SK-N-SH treated with all-trans-retinoic acid at 6 μM for 48 hours (cell line): ENCODE measurements around the gene PARD3.

ENCODE experiments used
- ATAC-seq: fragments of 200-7000 bp; cut with Tn5 transposase; 3 replicates; pipeline ENCODE4 v1.9.1; 2020; ENCODE audit warnings: mild to moderate bottlenecking, moderate library complexity
- ARNTL ChIP-seq: fragments of 450-650 bp; formaldehyde crosslinking; IDR thresholded peaks from 2 replicates; pipeline ENCODE4 v1.5.0; 2020; ENCODE audit warnings: low read depth, mild to moderate bottlenecking, moderate library complexity, borderline replicate concordance
- BACH2 ChIP-seq: fragments of 250-450 bp; sonication (Bioruptor Pico); IDR thresholded peaks from 2 replicates; pipeline ENCODE4 v1.9.0; 2021; ENCODE audit warnings: mild to moderate bottlenecking, borderline replicate concordance
- CREB5 ChIP-seq: fragments of 250-450 bp; sonication (Bioruptor Pico); IDR thresholded peaks from 2 replicates; pipeline ENCODE4 v1.5.1; 2020; ENCODE audit warnings: low read depth, mild to moderate bottlenecking, moderate library complexity
- CSRNP3 ChIP-seq: fragments of 250-450 bp; sonication (Bioruptor Pico); IDR thresholded peaks from 2 replicates; pipeline ENCODE4 v1.5.1; 2021; ENCODE audit warnings: mild to moderate bottlenecking, moderate library complexity
- ESRRG ChIP-seq: fragments of 250-450 bp; sonication (Bioruptor Pico); IDR thresholded peaks from 2 replicates; pipeline ENCODE4 v1.6.1; 2021; ENCODE audit warnings: mild to moderate bottlenecking
- GLIS3 ChIP-seq: fragments of 250-450 bp; sonication (Bioruptor Pico); IDR thresholded peaks from 2 replicates; pipeline ENCODE4 v1.5.0; 2020; ENCODE audit warnings: mild to moderate bottlenecking, moderate library complexity
- ISL1 ChIP-seq: fragments of 250-450 bp; sonication (Bioruptor Pico); IDR thresholded peaks from 2 replicates; pipeline ENCODE4 v2.1.2; 2022; ENCODE audit warnings: mild to moderate bottlenecking, moderate library complexity
- OSR1 ChIP-seq: fragments of 250-450 bp; sonication (Bioruptor Pico); IDR thresholded peaks from 2 replicates; pipeline ENCODE4 v1.8.0; 2022; ENCODE audit warnings: moderate library complexity, mild to moderate bottlenecking, inconsistent platforms
- PATZ1 ChIP-seq: fragments of 250-450 bp; sonication (Bioruptor Pico); IDR thresholded peaks from 2 replicates; pipeline ENCODE4 v1.8.0; 2020; ENCODE audit warnings: mild to moderate bottlenecking, moderate library complexity, borderline replicate concordance
- POU6F1 ChIP-seq: fragments of 250-450 bp; sonication (Bioruptor Pico); IDR thresholded peaks from 2 replicates; pipeline ENCODE4 v1.8.0; 2021; ENCODE audit warnings: low read depth, mild to moderate bottlenecking, moderate library complexity, borderline replicate concordance
- RARB ChIP-seq: fragments of 250-450 bp; sonication (Bioruptor Pico); IDR thresholded peaks from 2 replicates; pipeline ENCODE4 v1.8.0; 2021; ENCODE audit warnings: mild to moderate bottlenecking, moderate library complexity
- TCF4 ChIP-seq: fragments of 250-450 bp; sonication (Bioruptor Pico); IDR thresholded peaks from 2 replicates; pipeline ENCODE4 v1.8.0; 2021; ENCODE audit warnings: mild to moderate bottlenecking, moderate library complexity, borderline replicate concordance
- TSHZ2 ChIP-seq: fragments of 250-450 bp; sonication (Bioruptor Pico); IDR thresholded peaks from 2 replicates; pipeline ENCODE4 v1.5.0; 2020; ENCODE audit warnings: mild to moderate bottlenecking, moderate library complexity
- ZC3H10 ChIP-seq: fragments of 250-450 bp; sonication (Bioruptor Pico); IDR thresholded peaks from 2 replicates; pipeline ENCODE4 v1.5.1; 2021; ENCODE audit warnings: mild to moderate bottlenecking, moderate library complexity
- ZFP3 ChIP-seq: fragments of 250-450 bp; sonication (Bioruptor Pico); IDR thresholded peaks from 2 replicates; pipeline ENCODE4 v1.5.0; 2020; ENCODE audit warnings: mild to moderate bottlenecking, moderate library complexity
- ZFP30 ChIP-seq: fragments of 450-650 bp; formaldehyde crosslinking; IDR thresholded peaks from 2 replicates; pipeline ENCODE4 v1.5.0; 2022; ENCODE audit warnings: mild to moderate bottlenecking, moderate library complexity
- ZNF70 ChIP-seq: fragments of 450-650 bp; formaldehyde crosslinking; IDR thresholded peaks from 2 replicates; pipeline ENCODE4 v1.5.0; 2020; ENCODE audit warnings: mild to moderate bottlenecking, moderate library complexity
- ZNF8 ChIP-seq: fragments of 450-650 bp; formaldehyde crosslinking; IDR thresholded peaks from 2 replicates; pipeline ENCODE4 v1.5.0; 2020; ENCODE audit warnings: mild to moderate bottlenecking, moderate library complexity

PARD3 gene

GRCh38 chr10:34195364-34196057, 619.6 kb downstream of the PARD3 start (continued):
- TF ChIP-seq TSHZ2 (CRISPR knock-in tag) (no peak), ZC3H10 (CRISPR knock-in tag) (no peak), ZFP30 (CRISPR knock-in tag) (no peak), BACH2 (no peak), ZFP3 (CRISPR knock-in tag) (no peak)

GRCh38 chr10:34193931-34194626, 621.0 kb downstream of the PARD3 start:
- peak; percentile 55; the same call in 1 of the 3 replicates for ATAC-seq
- TF ChIP-seq GLIS3 (CRISPR knock-in tag) = no peak
- no peak for TF ChIP-seq ESRRG
- TF ChIP-seq ZNF70 = no peak
- TF ChIP-seq TSHZ2 (CRISPR knock-in tag) = no peak
- TF ChIP-seq POU6F1 (CRISPR knock-in tag) = no peak
- TF ChIP-seq BACH2 = no peak
- TF ChIP-seq ISL1 = peak; percentile 27; the same call in 1 of the 2 replicates
- TF ChIP-seq TCF4 (CRISPR knock-in tag) = peak; percentile 66; the same call in 1 of the 2 replicates
- TF ChIP-seq RARB (CRISPR knock-in tag) = no peak
- TF ChIP-seq ARNTL = no peak
- TF ChIP-seq OSR1 = no peak
- no peak for TF ChIP-seq CREB5 (CRISPR knock-in tag)
- TF ChIP-seq ZNF8 (CRISPR knock-in tag) = no peak
- TF ChIP-seq ZFP30 (CRISPR knock-in tag) = no peak
- TF ChIP-seq CSRNP3 (CRISPR knock-in tag) = no peak
- TF ChIP-seq PATZ1 (CRISPR knock-in tag) = no peak
